CD4-positive, alpha-beta T cell treated with Interferon gamma for 1 hour (primary cell): ENCODE data around the gene SMPD3.

Experiments
- DNase-seq: peaks from one replicate; pipeline ENCODE4 v3.0.0-alpha.2; 2020

The SMPD3 gene

DNA sequence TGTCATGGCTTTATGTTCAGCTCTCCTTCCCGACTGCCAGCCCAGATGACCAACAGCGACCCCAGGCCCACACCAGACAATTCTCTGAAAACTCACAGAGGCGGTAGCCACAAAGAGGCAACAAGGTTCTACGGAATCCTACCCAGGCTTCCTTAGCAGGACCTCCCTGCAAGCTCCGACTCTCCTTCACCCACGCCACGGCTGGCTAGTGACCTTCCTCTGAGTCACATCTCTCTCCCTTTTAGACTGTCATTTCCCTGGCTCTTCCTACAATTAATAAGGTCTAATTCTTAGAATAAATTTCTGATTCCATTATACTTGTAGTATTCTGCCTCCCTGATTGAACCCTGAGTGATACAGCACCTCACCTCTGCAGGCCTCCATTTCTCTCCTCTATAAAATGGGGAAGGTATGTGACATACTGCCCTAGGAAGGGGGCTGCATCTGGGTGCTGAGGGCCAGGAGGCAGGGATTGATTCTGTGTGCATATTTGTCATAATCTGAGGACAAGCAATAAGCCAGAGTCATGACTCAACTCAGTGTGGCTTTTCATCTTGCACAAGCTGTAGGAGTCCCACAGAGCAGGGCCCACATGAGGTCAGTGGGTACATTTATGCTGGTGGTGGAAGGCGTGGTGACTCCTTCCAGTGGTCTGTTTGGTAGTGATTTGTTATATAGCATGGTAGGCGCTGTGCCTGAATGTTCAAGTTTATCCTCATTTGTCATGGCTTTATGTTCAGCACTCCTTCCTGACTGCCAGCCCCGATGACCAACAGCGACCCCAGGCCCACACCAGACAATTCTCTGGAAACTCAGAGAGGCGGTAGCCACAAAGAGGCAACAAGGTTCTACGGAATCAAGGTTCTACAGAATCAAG lies 46.2 kb downstream of the SMPD3 start:
- no peak for DNase-seq

DNA sequence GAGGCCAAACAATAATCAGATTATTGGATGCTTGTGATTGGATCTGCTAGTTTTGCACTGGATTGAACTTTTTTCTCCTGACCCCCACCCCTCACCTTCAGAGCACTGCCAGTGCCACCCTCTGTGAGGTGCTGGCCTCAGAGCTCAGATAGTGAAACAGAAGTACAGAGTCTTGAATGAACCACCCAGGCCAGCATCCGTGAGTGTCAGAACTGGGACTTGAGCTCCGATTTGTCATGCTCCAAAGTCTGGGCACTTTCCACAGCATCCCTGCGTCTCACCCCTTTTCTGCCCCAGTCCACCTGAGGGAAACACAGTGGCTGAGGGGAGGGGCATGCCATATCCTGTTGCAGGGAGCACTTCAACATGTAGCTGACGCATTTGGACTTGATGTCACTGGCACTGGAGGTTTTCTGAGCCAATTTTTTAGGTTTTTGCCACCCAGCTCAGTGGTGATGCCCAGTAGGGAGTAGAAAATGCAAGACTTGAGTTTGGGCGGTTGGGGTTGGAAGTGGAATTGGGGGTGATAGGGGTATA lies 47.3 kb downstream of the SMPD3 start:
- DNase-seq = no peak

DNA sequence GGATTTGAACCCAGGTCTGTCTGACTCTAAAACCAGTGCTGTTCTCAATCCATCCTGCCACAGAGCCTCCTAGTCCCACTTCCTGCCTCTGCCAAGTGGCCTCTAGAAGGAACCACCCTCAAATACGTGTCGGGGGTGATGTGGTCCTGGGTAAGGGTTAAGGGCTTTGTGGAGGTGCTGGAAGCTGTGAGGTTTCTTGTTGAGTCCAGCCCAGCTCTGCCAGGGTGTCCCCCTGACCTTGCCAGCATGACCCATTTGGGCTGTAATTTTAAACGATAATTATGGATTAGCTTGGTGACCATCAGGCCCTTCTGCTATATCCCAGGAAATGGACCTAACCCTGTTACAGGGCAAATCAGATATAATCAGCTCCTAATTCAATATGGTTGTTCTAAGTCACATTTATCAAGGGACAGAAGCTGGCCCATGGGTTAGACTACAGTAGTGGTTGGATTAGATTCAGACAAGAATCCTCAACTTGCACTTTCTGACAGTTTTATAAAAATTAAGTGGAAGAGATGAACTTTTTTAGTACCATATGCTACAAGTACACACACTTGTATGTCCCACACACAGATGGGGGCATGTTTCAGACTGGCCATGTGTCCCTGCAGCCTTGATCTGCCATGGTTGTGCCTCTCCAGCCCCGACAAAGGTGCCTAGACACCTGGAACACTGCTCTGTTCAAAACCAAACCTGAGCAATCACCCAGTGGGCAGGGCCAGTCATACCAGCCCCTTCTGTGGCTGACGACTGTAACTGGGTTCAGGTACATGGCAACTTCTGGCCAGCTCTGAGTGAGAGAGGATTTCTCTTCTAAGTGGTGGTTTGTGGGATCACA lies 48.0 kb downstream of the SMPD3 start:
- DNase-seq = no peak

DNA sequence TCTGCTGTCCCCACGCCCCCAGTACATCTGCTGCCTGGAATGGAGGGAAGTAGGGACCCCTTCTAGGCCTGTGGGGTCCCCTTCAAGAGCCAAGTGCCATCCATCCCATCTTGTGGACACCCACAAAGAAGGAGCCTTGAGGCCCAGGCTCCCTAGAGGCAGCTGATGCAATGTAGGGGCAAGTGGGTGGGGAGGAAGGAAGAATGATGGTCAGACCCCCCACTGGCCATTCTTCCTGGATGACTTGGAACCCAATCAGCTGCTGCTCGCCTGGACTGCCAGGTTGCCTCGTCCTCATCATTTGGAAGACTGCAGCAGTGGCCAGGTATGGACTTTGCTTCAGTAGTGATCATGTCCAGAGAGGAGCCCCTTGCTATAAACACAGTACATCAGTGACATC lies 48.9 kb downstream of the SMPD3 start:
- DNase-seq = no peak

DNA sequence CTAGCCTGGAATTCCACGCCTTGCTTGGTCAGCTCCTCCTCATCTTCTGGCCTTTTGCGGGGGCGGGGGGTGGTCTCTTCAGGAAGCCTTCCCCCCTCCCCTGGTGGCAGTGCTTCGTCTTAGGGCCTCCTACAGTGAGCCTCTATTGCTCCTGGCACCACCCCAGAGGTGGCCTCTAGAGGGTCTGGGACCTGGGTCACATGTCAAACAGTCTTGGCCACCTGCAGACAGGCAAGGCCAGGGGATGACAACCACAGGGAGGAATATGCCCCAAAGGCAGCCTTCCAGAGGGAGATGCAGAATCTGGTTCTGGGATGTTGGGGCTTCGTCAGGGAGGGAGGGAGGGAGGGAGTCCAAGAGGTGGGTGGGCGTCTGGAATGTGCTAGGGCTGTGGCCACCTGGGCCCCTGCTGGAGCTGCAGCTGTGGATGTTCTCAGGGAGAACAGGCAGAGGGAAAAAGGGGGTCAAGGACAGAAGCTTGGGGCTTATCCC lies 50.6 kb downstream of the SMPD3 start:
- DNase-seq = no peak

DNA sequence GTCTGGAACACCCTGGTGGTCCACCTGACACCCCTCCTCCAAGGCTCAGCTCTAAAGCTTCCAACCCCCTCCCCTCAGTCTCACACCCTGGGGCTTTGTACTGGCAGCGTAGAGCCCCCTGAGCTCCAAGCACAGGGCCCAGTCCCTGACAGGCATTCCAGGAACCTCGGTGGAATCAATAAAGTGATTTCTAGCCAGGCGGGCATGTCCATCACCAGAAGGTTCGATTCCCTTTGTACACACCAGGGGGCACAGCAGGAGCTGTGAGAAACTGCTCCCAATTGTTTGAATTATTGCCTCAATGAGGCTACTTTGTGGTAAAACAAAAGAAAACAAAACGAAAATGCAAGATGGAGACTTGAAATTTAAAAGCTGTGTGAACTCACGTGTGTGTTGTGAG lies 51.8 kb downstream of the SMPD3 start:
- peak; percentile 39 for DNase-seq

DNA sequence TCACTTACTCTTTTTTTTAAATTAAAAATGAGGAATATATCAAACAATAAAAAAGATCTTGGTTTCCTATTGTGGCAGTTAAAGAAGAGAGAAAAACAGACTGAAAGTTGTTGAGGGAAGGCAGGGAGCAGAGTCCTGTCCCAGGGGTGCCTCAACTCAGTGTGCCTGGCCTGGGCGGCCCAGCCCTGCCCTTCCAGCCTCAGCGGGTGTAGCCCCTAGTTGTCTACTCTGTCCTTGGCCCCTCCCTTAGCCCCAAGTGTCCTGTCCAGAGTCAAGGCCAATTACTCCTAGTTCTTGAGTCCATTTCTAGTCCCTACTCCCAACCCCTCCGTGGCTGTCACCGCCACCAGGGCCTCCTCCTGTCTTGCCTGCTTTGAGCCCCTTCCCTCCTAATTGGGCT lies 52.5 kb downstream of the SMPD3 start:
- no peak for DNase-seq

DNA sequence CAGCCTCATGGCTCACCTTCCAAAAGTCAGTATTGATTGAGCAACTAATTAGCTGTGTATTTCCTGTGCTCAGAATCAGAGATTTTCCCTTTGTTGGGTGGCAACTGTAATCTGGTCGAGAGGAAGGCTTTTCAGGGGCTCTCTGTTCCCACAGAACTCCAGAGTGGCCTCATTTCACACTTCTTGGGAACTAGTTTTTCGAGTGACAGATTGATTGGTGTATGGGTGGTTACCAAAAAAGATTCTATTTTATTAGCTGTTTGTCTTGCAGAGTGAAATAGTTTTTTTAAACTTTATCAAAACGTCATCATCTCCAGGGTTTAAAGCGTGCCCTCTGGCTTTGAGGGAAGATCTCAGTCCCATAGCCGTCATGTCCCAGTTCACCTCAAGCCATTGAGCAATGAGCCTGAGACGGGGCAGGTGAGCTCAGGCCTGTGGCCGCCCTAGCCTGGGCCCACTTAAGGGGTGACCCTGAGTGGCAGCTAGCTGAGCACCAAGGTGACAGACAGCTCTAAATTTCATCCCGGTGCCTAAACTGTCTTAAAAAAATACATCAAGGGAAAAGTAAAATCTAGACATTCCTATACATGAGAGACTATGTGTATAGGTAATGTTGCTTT lies 53.0 kb downstream of the SMPD3 start:
- no peak for DNase-seq

DNA sequence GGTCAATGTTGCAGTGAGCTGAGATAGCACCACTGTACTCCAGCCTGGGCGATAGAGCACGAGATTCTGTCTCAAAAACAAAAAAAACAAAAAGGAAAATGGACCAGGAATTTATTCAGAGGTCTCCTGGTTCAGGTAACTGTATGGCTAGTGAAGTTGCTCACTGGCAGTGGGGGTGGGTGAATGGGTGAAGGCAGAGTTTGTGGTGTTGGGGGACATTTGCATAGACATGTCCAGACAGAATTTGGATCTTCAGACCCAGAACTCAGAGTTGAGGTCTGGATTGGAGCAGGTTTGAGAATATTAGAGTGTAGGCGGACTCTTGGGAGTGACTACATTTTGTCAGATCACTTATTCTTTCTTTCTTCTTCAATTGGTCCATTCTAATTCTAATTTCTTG lies 55.0 kb downstream of the SMPD3 start:
- DNase-seq = no peak

DNA sequence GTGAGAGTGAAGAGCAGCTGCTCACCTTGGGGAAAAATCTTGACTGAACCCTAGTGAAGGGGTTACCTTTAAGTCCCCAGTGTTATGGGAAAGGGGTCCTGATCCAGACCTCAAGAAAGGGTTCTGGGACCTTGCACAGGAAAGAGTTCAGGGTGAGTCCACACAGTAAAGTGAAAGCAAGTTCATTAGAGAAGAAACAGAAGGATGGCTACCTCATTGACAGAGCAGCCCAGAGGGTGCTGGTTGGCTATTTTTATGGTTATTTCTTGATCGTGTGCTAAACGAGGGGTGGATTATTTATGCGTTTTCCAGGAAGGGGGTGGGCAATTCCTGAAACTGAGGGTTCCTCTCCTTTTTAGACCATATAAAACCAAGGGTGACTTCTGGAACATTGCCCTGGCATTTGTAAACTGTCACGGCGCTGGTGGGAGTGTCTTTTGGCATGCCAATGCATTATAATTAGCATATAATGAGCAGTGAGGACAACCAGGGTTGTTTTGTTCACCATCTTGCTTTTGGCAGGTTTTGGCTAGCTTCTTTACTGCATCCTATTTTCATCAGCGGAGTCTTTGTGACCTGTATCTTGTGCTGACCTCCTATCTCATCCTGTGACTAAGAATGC lies 58.4 kb downstream of the SMPD3 start:
- no peak for DNase-seq

DNA sequence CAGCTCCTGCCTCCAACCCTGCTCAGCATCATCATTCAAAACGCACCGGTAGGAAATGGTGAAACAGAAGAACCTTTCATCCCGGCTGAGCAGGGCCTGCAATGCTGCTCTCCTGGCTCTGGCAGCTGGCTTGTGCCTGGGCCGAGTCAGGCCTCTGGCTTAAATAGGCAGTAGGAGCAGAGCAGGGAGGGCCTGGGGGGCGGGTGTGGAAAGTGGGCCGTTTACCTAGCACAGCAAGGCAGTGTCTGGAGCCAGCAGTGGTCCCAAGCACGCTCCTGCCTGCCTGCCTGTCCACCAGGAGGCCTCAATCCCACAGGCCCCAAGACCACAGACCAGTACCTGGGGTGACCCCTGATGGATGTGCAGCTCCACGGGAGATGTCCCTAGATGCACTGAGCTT lies 59.3 kb downstream of the SMPD3 start:
- no peak for DNase-seq

DNA sequence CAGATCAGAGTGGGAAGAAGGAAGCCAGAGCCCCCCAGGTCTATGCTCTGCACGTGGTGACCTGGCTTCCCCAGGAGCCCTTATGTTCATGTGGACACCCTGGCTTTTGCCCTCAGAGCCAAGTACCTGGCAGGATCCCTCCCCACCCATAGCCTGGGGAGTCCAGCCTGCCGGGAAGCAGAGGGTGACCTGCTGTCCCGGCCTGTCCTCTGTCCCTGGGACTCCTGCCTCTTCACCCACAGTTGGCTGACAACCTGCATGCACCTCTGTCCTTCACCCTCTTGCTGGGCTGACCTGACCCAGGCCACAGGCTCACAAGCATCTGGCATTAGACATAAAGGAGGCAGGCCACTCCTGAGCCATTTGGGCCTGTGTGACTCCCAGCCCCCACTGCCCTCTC lies 60.2 kb downstream of the SMPD3 start:
- DNase-seq = no peak

DNA sequence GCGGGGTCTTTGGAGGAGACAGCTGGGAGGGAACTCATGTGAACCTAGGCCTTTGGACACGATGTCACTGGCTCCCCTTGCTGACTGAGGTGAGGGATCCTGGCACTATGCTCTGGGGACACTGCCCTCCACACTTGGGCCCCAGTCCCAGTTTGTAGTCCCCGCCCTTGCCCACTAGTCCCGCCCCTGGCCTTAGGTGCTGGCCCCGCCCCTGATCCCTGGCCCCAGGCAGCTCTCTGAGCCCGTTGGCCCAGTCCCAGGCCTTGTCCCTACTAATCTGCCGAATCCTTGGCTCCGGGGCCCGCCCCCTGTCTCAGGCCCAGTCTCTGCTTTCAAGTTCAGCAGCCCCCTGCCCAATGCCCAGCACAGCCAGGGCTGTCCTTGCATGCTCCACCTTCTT lies 61.0 kb downstream of the SMPD3 start:
- DNase-seq = no peak

DNA sequence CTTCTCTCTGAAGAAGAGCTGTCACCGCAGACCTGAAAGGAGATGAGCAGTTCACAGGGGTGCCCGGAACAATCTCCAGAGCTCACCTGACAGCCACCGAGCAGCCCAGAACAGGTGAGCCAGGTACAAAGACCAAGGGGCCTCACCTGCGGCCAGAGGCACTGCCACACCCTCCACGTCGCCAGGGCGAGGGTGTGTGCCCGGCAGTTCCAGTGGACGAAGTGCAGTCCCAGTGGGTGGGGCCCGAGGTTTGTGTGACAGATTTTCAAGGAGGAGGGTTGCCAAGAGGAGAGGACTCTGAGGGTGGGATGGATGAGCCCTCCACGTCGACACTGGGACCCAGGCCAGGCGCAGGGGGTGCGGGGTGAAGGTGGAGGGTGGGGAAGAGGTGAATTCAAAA lies 61.7 kb downstream of the SMPD3 start:
- DNase-seq = no peak

DNA sequence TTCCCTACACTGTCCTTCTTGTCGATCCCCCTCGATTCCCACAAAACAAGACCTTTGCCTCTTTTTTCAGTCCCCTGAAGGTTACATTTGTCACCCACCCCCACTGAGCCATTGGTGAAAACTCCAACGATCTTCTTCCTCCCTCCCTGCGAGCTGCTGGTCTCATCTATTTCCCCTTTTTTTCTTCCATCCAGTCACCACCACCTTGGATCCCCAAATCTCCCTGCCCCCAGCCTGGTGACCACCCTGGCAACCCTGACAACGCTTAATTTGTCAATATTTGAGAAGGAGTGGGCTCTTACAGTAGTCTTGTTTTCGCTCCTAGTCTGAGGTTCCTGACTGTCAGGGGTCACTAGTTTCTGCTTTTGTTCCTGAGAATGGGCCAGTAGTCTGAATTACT lies 62.9 kb downstream of the SMPD3 start:
- DNase-seq = no peak

DNA sequence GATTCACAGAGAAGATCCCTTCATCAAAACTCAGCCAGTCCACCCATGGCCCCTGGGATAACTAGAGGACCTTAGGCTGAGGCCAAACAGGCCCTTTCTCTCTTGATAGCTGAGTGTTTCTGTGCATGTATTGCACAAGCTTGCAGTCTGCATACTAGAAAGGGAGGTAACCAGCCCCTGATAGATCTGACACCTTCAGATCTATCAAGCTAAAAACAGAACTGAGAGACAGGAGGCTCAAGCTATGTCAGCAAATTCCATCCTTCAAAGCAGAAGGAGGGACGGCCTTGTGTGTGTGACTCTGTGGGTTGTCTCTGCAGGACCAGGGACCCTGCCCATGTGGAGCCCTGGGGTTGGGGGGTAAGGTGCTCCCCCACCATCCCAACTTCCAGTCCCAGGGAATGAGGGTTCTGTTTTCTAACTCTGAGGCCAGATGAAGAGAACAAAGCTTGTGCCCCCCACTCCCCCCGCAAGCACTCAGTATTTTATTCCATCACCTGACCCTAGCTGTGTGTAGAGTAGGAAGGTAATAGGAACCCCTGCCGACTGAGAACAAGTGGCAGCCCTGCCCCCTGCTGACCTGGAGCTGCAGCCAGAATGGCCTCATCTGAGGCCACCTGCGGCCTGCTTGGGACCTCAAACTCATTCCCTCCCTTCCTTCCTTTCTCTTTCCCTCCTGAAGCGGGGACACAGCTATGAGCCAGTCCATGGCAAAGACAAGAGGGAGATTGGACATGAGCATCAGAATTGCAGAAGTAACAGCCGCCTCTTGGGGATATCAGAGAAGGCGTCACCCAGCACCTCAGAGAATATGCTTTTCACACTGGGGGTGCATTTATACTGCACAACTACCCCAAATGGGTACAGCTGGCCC lies 63.8 kb downstream of the SMPD3 start:
- no peak for DNase-seq

DNA sequence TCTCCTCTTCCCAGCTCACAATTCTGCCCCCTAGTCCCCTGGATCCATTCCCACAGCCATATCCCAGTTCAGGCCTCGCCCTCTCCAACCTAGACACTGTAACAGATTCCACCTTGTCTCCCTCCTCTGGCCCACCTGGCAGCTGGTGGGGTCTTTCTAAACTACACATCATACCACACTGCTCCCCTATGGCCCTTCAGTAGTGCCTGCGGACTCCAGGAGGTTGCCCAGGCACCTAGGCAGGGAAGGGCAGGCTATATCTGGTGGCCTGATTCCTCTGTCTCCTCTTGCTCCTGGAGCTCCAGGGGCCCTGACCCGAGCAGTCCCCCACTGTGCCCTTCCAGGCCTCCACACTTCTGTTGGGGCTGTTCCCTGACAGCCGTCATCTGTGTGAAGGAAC lies 64.5 kb downstream of the SMPD3 start:
- DNase-seq = no peak

DNA sequence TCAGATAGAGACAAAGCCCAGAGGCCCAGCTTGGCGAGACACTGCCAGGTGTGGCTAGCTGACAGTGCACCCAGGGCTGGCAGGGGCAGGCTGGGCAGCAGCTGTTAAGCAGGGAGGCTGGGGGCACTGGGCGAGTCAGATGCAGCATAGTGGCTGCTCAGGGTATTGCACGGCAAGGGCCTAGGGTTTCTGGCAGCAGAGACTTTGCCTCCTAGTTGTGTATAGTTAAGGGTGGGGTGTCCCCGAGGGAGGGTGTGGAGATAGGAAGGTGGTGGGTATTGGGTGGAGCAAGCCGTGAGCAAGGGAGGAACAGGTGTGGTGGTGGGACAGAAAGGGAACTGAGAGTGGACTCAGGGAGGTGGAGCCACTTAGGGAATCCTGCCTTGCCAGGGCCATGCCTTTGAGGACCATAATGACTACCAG lies 66.0 kb downstream of the SMPD3 start:
- DNase-seq = peak; percentile 15

DNA sequence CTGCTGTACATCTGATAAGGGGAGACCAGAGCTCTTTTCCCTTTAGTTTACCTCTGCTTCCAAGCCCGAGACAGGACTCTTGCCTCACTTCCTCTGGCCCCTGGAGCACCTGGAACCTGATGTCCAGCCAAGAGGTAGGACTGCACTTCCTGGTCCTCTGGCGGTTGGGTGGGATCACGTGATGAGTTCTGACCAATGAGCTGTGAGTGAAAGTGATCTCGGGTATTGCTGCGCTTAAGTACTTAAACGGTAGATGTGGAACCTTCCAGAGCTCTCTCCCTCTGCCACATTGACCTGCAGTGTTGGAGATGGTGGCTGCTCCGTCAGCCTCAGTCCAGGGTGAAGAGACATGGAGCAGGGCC lies 67.0 kb downstream of the SMPD3 start:
- DNase-seq = no peak

DNA sequence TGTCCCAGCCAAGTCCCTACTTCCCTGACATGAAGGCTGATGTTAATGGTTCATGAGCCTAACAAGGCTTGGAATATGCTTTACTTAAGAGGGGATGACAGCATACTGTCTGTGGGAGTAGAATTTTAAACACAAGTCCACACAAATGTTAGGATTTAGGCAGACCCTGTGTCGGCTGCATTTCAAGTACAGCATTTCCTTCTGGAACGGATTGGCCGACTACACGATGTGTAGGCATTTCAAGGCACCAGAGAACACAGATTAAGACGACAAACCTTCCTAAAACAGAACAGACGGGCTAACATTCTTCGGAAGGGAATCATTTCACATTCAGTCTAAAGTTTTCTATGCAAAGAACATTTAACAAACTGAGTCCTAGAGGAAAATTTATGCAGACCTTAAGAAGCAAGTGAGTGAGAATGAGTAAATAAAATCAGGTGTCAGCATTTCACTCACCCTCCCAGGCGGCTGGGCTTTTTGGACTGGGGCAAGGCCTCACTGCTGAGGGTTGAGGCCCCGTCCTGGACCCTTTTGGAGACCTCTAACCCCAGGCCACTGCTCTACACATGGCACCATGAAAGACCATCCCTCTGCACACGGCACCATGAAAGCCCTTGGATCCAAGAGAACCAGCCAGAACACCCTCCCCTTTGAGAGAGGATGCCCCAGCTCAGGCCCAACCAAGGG lies 67.5 kb downstream of the SMPD3 start:
- no peak for DNase-seq

DNA sequence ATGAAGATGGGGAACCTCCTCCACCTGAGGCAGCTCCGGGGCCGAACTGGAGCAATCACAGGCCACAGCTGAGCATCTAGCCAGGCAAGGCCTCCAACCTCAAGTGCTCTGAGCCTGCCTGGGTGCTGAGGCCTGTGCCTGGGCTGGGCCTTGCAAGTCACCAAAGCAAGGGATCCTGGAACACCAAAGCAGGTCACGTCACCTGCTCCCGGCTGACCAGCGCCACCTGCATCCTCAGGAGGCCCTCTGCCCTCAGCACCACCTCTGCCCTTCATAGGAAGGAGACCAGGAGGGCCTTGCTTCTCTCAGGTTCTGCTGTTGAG lies 68.0 kb downstream of the SMPD3 start:
- no peak for DNase-seq
